HG03039 (cell line): ENCODE measurements around the gene TSN.
A peak's percentile ranks its signal among the peaks of the same experiment; 100 is the strongest.
"Not testable (repeated sequence)": the region's sequence is repeated elsewhere in the genome, so short reads cannot be mapped to it uniquely, and the experiment has no call there.

ENCODE experiments used
- ATAC-seq: cut with Tn5 transposase; IDR thresholded peaks from one replicate; pipeline ENCODE4 v1.9.1; 2021; ENCODE audit warnings: mild to moderate bottlenecking, moderate library complexity; ENCODE audit not compliant: unreplicated experiment

The TSN gene

DNA sequence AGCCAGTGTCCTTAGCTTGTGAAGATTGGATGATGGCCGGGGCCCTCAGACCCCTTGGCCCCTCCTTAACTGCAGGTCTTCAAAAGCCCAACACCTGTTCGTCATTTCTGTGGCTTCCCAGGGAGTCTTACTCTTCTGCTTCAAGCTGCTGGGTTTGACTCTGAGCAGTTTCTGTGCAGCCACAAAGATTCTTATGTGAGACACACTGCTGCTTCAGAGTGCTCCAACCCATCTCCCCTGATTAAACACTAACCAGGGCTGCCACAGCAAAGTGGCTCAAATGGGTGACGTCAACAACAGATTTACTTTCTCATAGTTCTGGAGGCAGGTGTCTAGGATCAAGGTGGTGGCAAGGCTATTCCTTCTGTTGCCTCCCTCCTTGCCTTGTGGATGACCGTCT lies 40.8 kb downstream of the TSN start:
- ATAC-seq: no peak

DNA sequence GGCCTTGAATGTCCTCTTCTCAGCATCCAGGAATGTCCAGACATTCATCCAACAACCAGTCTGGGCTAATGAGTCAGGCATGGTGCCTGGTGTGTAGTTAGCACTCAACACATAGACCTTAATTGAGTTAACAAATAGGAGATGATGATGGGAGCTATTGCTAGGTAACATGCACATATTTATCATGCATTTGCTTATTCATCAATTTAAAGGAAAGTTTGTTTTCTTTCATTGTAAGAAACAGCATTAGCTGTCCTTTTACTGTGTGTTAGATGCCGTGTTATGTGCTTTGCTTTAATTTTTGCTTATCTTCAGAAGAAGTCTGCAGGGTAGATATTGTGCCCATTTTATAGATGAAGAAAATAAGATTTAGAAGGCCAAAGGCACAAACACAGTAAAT lies 43.2 kb downstream of the TSN start:
- no peak for ATAC-seq

DNA sequence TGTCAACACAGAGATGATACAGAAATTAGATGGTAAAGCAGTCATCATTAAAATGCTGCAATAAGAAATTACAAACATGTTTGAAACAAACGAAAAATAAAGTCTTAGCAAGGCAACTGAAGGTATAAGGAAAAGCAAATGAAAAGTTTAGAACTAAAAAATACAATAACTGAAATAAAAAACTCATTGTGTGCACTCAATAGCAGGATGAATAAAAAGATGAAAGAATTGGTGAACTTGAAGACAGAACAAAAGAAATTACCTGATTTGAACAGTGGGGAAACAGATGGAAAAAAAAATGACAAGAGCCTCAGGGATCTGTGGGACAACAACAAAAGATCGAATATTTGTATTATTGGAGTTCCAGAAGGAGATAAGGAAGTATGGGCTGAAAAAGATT lies 46.5 kb downstream of the TSN start:
- ATAC-seq: no peak

DNA sequence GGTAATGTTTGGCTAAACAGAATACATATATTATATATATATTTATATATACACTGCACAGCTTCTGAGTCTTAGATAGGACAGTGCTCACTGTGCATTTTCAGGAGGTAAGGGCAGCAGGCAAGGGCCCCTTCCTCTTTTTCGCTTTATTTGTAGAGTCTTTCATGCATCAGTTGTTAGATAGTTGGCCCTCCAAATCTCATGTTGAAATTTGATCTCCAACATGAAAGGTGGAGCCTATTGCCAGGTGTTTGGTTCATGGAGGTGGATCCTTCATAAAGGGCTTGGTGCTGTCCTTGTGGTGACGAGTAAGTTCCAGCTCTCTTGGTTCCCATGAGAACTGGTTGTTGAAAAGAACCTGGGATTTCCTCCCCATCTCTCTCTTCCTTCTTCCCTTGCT lies 48.1 kb downstream of the TSN start:
- ATAC-seq: no peak

DNA sequence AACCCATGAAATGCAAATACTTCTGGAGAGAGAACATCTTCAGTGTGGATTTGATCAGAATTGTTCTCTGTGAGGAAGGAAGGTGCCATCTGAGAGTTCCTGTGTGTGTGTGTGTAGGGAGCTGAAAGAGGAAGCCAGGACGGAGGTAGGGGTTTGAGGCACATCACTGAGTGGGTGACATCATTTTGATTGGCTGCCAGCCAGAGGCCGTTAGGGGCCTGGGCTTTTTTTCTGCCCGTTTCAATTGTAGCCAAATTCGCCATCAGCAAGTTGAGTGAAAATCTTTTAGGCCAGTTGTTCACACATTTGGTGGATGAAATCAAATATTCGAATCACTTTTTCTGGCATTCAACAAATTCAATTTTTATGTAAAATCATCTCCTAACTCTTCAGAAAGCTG lies 48.9 kb downstream of the TSN start:
- ATAC-seq: peak; percentile 73

DNA sequence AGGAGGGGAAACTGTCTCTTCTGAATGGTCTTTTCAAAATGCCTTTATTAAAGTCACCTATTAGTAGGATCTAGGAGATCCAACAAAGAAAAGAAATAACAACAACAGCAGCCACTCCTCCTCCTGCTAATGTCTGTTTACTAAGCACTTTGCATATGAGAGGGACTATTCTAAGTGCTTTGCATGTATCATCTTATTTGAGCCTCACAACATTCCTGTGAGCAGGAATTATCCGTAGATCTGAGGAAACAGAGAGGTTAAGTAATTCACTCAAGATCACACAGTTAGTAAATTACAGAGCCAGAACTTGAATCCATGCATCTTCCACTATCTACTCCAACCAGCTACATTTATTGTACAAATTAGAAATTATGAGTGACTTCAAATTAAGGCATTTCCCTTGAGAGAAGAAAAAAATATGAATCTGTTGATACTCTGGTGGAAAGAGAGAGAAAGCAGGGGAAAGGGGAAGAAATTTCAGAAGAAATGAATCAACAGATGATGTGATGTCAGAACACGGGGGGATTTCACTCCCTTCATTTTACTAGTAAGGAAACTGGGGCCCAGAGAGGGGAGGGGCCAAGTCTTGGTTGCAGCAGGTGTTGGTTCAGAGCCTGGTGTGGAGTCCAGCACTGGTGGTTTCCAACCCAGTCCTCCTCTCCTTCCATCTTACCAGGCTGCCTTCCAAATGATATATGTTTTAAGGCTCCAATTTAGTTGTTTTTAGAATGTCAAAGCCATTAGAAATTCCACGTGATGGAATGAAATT lies 49.7 kb downstream of the TSN start:
- no peak for ATAC-seq

DNA sequence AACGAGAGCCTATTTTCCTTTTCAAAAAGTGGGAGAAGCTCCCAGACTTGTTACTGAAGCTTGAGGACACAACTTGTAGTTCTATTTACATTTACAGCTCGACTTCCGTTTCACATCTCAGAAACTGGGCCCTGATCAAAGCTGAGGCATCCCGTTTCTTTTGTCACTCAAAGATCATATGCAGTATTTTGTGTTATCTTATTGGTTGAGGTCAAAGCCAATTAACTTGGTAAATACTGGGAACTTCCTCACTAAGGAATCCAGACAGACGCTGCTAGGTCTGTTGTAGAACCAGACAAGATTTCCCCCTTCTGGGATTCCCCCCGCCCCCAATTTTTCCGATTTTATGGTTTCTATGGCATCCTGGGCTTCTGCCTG lies 50.3 kb downstream of the TSN start:
- ATAC-seq: no peak

DNA sequence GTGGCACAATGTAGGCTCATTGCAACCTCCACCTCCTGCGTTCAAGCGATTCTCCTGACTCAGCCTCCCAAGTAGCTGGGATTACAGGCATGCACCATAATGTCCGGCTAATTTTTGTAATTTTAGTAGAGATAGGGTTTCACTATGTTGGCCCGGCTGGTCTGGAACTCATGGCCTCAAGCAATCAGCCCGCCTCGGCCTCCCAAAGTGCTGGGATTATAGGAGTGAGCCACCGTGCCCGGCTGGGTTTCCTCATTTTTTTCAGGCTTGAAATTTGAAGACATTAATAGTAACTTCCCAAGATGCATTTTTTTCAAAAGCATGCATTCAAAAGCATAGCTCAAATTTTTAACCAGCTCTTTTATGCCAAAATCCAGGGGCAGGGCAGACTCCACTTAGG lies 52.3 kb downstream of the TSN start:
- not testable (repeated sequence) for ATAC-seq

DNA sequence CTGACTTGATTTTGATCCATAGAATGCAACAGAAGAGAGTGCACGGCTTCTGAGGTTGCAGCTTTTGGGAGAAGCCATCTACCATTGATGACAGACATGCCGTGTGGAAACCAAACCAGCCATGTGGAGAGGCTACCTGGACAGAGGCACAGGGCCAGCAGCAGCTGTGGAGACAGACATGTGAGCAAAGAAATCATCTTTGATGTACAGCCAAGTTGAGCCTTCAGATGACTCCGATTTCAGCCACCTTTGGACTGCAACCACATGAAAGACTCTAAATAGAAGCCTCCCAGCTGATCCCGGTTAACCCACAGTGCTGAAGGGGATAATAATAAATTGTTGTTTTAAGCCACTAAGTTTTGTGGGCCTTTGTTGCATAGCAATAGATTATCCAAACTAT lies 54.2 kb downstream of the TSN start:
- no peak for ATAC-seq

DNA sequence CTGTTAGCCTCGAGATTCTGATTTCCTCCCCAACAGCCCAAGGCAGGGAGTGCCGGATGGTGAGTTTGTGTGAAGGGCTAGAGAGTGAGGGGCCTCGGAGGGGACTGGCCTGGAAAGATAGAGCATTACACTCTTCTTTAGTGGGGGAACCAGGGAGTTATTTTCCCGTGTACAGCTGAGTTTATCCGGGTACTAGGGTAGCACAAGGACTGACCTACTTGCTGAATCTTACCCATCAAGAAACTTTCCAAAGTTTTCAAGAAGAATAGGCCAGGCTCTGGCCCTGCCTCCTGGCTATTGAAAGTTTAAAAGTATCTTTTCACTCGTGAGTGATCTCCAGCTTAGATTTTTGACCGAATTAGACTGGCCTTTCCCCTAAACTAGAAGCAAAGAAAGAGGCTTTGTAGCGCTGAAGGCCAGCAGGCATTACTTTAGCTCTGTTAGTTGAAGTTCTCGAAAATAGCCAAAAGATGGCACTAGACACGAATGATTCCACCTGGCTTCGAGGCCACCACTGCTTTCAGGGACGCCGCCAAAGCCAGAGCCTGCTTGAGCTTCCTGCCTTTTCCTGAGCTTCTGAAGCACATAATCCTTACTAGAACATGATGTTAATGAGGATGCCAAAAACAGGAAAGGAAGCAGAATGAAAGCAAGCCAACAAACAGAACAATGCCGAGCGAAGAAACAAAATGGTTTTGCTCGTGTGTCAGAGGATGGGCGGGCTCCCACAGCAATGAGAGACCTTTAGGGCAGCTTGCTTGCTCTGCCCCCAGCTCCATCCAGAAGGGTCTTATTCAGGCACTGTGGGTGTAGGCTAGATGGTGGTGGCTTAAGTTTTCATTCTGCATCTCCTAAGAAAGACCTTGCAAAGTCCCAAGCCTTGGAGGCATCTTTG lies 55.8 kb downstream of the TSN start:
- ATAC-seq: peak; percentile 84

DNA sequence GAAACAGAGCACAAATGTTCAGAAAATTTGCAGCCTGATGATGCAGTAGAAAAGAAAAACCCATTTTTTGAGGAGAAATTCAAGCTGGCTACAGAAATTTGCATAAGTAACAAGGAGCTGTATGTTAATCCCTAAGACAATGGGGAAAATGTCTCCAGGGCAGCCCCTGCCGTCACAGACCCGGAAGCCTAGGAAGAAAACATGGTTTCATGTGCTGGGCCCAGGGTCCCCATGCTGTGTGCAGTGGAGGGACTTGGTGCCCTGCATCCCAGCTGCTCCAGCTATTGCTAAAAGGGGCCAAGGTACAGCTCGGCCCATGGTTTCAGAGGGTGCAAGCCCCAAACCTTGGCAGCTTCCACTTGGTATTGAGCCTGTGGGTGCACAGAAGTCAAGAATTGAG lies 57.6 kb downstream of the TSN start:
- not testable (repeated sequence) for ATAC-seq

DNA sequence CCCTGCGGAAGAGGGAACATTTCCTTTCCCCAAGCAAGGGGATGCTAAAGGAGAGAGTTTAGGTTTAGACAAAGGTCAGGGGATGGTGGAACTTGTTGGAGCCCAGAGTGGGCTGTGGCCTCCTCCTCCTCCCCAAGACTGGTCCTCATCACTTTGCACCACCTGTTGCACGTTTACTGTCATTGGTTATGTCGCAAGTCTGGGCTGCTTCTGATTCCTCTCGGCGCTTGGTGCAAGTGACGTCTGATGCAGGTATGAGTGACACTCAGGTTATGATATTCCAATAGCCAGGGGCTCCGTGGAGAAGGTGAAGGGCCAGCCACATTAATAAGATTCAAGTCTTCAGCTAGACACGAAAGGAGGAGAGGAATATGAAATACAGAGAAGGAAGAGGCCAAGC lies 59.8 kb downstream of the TSN start:
- ATAC-seq: no peak

DNA sequence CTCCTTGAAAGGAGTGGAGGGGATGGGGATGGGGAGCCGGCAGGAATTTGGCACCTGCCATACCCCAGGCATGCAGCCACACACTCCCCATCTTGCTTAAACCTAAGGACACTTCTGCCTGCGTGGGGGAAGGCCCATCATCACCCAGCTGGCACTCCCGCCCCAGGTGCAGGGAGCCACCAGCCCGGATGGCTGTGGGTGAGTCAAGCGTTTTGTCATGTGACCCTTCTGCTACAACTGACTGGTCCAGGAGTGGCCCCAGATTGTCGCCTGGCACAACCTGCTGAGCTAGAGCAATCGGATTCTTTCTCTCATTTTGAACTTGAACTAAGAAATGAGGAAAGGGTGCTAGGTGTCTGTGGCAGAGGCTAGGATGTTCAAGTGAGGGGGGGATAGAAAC lies 61.3 kb downstream of the TSN start:
- ATAC-seq: no peak

DNA sequence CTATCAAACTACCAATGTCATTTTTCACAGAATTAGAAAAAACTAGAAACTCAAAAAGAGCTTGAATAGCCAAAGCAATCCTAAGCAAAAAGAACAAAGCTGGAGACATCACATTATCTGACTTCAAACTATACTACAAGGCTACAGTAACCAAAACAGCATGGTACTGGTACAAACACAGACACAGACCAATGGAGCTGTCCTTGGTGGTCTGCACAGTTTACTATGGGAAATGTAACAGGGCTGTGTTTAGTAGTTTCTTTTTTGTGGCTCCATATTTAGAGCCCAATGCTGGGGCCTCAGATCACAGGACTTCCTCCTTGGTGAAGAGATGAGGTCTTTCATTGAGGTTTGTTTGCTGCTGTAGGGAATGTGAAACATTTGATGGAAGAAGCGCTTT lies 61.9 kb downstream of the TSN start:
- not testable (repeated sequence) for ATAC-seq
